T-helper 2 cell treated with Interferon-gamma antibody and Interleukin-4, amounts not matched to agents 5 μg/mL and 100 μg/mL, for 36 hours (primary cell): Measurements from ENCODE around the gene C1QTNF12.

Experiments used
- DNase-seq: peaks from one replicate; pipeline ENCODE4 v3.0.0; 2021; ENCODE audit warnings: low spot score
- H3K27ac Mint-ChIP-seq: one replicate; pipeline ENCODE4 v1.8.0; 2021; ENCODE audit warnings: mild to moderate bottlenecking, mixed read lengths
- H3K27me3 Mint-ChIP-seq: one replicate; pipeline ENCODE4 v1.8.0; 2021; ENCODE audit warnings: low read depth, mixed read lengths
- H3K36me3 Mint-ChIP-seq: one replicate; pipeline ENCODE4 v1.8.0; 2021; ENCODE audit warnings: low read depth, mixed read lengths
- H3K4me1 Mint-ChIP-seq: one replicate; pipeline ENCODE4 v1.8.0; 2021; ENCODE audit warnings: low read depth, mixed read lengths
- H3K4me3 Mint-ChIP-seq: one replicate; pipeline ENCODE4 v1.8.0; 2022; ENCODE audit warnings: mild to moderate bottlenecking, moderate library complexity, mixed read lengths
- H3K9me3 Mint-ChIP-seq: one replicate; pipeline ENCODE4 v1.8.0; 2021; ENCODE audit warnings: mixed read lengths

Gene C1QTNF12

DNA sequence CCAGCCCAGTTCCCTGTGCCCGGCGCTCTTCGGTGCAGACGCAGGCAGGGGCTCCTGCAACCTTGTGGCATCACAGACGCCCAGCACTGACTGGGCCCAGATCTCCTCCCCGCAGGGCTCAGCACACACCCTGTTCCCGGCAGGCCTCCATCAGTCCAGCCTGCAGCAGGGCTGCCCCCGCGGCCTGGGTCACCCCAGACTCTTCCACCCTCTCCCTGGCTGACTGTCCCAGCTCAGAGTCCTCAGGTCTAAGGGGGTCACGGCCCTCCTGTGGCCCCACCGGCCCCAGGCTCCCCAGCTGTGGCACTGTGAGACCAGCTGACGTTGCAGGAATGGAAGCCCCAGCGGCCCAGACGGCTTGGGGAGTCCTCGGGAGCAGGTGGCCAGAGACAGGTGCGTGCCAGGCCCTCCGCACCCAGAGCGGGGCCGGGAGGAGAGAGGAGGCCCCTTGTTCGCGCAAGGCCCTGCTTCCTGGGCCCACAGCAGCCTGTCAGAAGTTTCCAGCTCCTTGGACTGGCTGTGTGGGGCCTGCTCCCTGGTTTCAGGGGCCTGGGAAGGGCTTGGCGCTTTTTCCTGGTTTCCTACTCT lies 10.3 kb downstream of the C1QTNF12 start:
- no peaks in the 10 kb centered on the region for H3K27me3 Mint-ChIP-seq
- no peaks in the 10 kb centered on the region for H3K9me3 Mint-ChIP-seq
- no peak for DNase-seq
- no peak overlapping the region for H3K4me3 Mint-ChIP-seq
- H3K36me3 Mint-ChIP-seq = peaks cover 14% of the 10 kb centered on the region
- no peak overlapping the region for H3K27ac Mint-ChIP-seq
- peaks cover 3% of the 10 kb centered on the region for H3K4me1 Mint-ChIP-seq

DNA sequence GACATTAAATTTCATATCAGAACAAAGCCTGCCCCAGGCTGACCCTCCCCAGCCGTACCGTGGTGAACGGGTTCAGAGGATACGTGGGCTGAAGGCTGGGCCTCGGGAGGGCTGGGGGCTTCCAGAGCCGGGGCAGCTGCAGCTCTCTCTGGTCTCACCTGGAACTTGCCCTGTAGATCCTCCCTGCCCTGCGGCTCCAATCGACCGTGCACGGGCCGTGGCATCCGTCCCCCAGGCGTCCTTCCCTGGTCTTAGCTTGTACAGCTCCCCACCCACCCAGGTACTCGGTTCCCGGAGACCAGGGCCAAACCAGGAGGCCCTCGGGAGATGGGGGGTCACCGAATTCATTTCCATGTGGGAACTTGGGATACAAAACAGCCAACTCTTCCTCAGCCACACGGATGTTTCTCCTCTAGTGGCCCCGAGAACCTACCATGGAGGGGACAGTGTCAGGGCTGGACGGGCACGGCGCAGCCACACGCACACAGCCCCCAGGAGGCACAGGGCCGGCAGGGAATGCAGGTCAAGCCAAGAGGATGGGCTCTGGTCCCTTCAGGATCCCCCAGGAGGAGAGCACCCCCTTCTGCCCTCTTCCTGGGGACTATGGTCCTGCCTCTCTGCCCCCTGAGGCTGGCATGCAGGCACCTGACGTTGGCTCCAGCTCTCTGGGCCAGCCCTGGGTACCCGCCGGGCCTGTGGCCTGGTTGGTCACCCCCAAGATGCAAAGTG lies 11.3 kb downstream of the C1QTNF12 start:
- Mint-ChIP-seq H3K36me3 (peaks cover 21% of the 10 kb centered on the region), H3K4me1 (peaks cover 7% of the 10 kb centered on the region), H3K27me3 (no peaks in the 10 kb centered on the region), H3K27ac (no peak overlapping the region), H3K9me3 (no peaks in the 10 kb centered on the region), H3K4me3 (no peak overlapping the region)
- no peak for DNase-seq

DNA sequence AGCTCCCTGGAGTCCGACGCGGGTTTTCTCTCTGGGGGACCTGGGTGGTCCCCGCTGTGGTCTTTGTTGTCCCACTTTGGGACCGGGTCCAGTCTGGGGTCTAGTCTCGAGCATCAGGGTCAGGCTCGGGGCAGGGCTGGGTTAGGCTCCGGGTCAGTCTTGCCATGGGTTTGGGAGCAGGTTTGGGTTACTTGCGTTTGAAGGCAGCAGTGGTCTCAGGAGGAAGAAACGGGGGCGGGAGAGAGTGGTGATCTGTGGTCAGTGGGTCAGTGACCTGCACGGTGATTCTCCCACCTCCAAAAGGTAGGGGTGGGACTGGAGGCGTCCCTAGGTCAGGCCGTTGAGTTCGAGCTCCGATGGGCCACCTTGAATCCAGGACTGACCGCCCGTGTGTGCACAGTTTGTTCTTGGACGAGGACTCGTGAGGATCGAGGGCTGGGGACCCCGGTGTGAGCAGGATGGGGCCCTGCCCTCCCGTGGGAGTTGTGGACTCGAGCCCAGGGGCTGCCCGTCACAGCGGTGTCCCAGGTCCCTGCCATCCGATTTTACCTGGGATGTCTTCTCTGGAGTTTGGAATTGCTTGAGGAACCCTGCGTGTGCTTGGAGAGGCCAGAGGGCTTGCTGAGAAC lies 12.2 kb downstream of the C1QTNF12 start:
- Mint-ChIP-seq H3K4me1 (peaks cover 12% of the 10 kb centered on the region), H3K27ac (peak overlapping the region; percentile 15), H3K9me3 (no peaks in the 10 kb centered on the region), H3K4me3 (peak overlapping the region; percentile 86), H3K36me3 (peaks cover 27% of the 10 kb centered on the region), H3K27me3 (no peaks in the 10 kb centered on the region)
- no peak for DNase-seq

DNA sequence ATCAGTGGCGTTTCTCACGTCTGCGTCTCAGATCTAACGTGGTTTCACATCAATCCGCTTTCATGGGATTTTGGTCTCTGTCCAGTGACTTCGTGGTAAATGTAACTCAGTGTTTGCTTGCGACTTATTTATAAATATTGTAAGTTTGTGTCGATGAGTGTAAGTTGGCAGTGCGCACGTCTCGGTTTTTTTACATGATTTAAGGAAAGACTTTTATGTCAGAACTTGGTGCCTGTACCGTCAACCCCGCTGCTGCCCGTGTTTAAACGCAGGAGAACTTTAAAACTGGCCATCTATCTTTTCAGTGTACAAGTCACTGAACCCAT lies 13.0 kb downstream of the C1QTNF12 start:
- no peaks in the 10 kb centered on the region for H3K27me3 Mint-ChIP-seq
- peak overlapping the region; percentile 85 for H3K27ac Mint-ChIP-seq
- no peaks in the 10 kb centered on the region for H3K9me3 Mint-ChIP-seq
- peaks cover 12% of the 10 kb centered on the region for H3K4me1 Mint-ChIP-seq
- H3K36me3 Mint-ChIP-seq = peaks cover 31% of the 10 kb centered on the region
- no peak for DNase-seq
- H3K4me3 Mint-ChIP-seq = peak overlapping the region; percentile 86

DNA sequence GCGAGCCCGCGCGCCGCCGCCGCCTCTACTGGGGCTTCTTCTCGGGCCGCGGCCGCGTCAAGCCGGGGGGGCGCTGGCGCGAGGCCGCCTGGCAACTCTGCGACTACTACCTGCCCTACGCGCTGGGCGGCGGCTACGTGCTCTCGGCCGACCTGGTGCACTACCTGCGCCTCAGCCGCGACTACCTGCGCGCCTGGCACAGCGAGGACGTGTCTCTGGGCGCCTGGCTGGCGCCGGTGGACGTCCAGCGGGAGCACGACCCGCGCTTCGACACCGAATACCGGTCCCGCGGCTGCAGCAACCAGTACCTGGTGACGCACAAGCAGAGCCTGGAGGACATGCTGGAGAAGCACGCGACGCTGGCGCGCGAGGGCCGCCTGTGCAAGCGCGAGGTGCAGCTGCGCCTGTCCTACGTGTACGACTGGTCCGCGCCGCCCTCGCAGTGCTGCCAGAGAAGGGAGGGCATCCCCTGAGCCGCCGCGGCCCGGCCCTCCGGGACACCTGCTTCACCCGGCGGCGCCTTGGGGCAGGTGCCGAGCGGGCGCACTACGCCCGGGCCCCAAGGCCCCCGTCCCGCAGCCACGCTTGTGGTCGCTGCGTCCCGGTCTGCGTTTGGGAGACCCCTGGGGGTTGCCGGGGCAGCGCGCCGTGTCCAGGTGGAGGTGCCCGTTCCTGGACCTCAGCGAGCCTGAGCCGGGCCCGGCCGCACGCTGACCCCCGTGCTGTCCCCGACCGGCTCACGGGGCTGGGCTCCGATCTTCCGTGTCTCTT lies 13.5 kb downstream of the C1QTNF12 start:
- H3K27me3 Mint-ChIP-seq = no peaks in the 10 kb centered on the region

DNA sequence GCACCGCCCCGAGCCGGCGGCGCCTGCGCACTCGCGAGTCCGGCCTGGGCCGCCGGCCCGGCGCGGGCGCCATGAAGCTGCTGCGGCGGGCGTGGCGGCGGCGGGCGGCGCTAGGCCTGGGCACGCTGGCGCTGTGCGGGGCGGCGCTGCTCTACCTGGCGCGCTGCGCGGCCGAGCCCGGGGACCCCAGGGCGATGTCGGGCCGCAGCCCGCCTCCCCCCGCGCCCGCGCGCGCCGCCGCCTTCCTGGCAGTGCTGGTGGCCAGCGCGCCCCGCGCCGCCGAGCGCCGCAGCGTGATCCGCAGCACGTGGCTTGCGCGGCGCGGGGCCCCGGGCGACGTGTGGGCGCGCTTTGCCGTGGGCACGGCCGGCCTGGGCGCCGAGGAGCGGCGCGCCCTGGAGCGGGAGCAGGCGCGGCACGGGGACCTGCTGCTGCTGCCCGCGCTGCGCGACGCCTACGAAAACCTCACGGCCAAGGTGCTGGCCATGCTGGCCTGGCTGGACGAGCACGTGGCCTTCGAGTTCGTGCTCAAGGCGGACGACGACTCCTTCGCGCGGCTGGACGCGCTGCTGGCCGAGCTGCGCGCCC lies 14.2 kb downstream of the C1QTNF12 start, which contains the start of gene B3GALT6:
B3GALT6 (plus strand) TSS at position 30 of the 588 bp plus-strand sequence; CDS start at position 72, 42 bp downstream.
- no peak for DNase-seq
- Mint-ChIP-seq H3K27ac (peak within 1 kb of the TSS; percentile 86), H3K9me3 (no peaks in the 10 kb centered on the region), H3K4me3 (peak within 1 kb of the TSS; percentile 96), H3K4me1 (peaks cover 12% of the 10 kb centered on the region), H3K36me3 (peaks cover 31% of the 10 kb centered on the region), H3K27me3 (no peaks in the 10 kb centered on the region)

More for the DNA sequence above, 13.5 kb downstream of the C1QTNF12 start:
- Mint-ChIP-seq H3K27ac (peak overlapping the region; percentile 85), H3K4me3 (peak overlapping the region; percentile 86), H3K36me3 (peaks cover 31% of the 10 kb centered on the region), H3K4me1 (peaks cover 12% of the 10 kb centered on the region), H3K9me3 (no peaks in the 10 kb centered on the region)
- no peak for DNase-seq

DNA sequence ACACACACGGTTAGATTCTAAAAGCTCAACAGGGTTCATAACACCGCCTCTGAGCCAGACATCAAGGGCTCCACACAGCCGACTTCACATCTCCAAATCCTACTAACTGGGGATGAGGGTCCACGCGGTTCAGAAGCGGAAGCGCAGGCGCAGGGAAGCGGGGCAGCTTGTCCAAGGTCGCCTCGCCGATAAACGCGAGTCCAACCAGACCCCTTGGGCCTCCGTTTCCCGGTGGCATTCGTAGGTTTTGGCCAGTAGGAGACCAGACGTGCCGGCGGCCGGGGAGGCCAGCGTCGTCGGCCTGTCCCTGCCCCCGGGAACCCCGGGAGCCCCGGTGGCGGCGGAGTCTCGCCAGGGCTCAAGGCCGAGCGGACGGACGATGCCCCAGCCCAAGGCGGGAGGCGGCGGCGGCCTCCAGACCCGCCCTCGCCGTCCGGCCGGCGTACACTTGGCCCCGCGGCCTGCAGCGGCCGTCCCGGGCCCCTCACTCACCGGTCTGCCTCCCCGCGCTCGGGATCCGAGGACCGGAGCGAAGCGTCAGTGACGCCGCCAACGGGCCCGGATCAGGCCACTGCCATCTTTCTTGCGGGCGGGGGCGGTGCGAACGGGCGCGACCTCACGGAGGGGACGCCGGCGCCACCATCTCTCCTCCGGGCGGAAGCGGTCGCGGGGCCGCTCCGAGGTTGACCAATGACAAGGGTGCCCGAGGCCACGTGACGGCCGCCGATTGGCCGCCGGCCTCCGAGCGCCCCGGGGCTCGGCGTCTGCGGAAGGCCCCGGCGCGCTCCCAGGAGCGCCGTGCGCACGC lies 14.9 kb downstream of the C1QTNF12 start, which contains the start of gene SDF4:
SDF4 (minus strand) TSS at position 602 of the 808 bp plus-strand sequence. CDS start 3,229 bp downstream, outside the sequence.
- no peaks in the 10 kb centered on the region for H3K9me3 Mint-ChIP-seq
- peak within 1 kb of the TSS; percentile 86 for H3K27ac Mint-ChIP-seq
- DNase-seq = peak; percentile 98
- no peaks in the 10 kb centered on the region for H3K27me3 Mint-ChIP-seq
- peaks cover 31% of the 10 kb centered on the region for H3K36me3 Mint-ChIP-seq
- H3K4me1 Mint-ChIP-seq = peaks cover 12% of the 10 kb centered on the region
- H3K4me3 Mint-ChIP-seq = peak within 1 kb of the TSS; percentile 96

DNA sequence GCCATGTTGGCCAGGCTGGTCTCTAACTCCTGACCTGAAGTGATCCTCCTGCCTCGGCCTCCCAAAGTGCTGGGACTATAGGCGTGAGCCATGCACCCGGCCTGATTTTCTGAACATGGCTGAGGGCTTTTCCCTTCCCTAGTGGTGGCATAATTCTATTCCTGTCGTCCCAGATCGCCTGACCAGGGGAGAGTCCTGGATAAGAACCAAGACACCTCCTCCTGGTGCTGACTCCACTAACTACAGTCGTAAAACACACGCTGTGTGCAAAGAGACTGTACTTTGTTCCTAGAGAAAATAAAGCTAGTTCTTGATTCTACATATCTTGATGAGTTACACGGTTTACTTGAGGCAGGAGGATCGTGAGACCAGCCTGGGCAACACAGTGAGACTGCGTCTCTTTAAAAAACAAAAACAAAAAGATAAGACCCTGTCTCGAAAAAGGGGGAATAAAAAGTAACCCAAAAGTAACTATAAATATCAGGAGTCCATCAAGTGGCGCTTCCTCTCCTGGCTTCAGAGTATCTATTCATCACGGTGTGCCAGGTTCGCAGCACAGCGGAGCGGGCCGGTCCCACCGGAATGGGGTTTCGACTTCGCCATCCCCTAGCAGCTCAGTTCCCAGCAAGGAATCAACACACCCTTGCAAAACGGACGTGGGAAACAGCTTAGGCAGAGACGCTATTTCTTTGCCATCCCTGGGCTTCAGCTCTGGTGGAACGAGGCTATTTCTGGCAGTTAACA lies 15.7 kb downstream of the C1QTNF12 start:
- Mint-ChIP-seq H3K4me3 (peak overlapping the region; percentile 96), H3K36me3 (peaks cover 36% of the 10 kb centered on the region), H3K27ac (peak overlapping the region; percentile 86), H3K9me3 (no peaks in the 10 kb centered on the region), H3K27me3 (no peaks in the 10 kb centered on the region), H3K4me1 (peaks cover 12% of the 10 kb centered on the region)
- no peak for DNase-seq

DNA sequence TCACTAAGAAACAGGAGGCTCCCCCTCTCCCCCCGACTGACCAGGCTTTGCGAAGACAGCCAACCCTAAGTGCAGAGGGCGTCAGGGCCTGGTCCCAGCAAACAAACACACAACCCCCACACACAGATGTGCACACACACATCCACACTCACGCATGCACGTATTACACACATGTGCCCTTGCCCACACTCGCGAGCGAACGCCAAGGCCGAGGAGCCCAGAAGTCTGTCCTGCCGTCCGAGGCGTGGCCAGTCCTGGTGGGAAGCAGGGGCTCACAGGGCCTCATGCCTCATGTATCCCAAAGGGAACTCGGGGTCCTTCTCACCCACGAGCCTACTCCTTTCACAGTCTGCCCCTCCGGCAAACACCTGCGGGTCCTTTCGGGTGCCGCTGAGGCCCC lies 16.8 kb downstream of the C1QTNF12 start:
- Mint-ChIP-seq H3K27ac (no peak overlapping the region), H3K4me3 (peak overlapping the region; percentile 64), H3K36me3 (peaks cover 42% of the 10 kb centered on the region), H3K4me1 (peaks cover 12% of the 10 kb centered on the region), H3K9me3 (no peaks in the 10 kb centered on the region), H3K27me3 (no peaks in the 10 kb centered on the region)
- DNase-seq = no peak

DNA sequence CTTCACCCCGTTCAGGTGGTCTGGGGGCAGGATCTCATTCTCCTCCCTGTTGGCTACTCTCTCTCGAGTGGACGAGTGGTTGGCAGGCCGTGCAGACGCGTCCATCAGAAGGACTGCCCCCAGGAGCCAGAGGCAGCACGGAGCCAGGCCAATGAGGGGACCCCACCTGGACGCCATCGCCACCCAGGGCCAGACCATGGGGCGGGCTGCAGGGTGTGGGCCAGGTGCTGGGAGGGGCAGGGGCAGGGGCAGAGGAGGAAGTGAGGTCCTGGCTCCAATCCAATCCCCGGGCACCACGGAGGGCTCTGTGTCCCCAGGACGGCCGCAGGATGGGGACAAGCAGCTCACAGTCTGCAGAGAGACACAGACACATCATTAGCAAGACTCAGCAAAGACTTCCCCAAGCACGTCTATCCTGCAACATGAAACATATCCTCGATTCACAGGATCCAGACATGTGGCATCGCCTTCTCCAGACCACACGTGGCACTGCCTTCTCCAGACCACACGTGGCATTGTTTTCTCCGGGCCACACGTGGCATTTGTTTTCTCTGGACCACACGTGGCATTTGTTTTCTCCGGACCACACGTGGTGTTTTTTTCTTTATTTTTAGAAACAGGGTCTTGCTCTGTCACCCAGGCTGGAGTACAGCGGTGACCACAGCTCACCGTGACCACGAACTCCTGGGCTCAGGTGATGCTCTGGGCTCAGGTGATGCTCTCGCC lies 17.8 kb downstream of the C1QTNF12 start:
- DNase-seq = no peak
- H3K27me3 Mint-ChIP-seq = no peaks in the 10 kb centered on the region
- H3K27ac Mint-ChIP-seq = no peak overlapping the region
- H3K4me3 Mint-ChIP-seq = no peak overlapping the region
- H3K4me1 Mint-ChIP-seq = peaks cover 12% of the 10 kb centered on the region
- no peaks in the 10 kb centered on the region for H3K9me3 Mint-ChIP-seq
- H3K36me3 Mint-ChIP-seq = peaks cover 39% of the 10 kb centered on the region

DNA sequence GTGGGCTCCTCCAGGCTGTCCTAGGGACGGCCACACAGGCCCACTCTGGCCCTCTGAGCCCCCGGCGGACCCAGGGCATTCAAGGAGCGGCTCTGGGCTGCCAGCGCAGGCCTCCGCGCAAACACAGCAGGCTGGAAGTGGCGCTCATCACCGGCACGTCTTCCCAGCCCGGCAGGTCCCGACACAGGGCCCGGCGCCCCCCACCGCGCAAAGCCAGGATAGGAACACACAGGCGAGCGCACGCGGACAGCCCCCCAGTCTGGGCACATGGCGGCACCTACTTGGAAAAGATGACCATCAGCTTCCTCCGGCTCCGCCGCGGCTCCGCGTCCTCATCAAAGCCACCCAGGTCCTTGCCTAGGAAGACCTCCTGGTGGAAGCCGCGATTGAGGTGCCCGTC lies 18.3 kb downstream of the C1QTNF12 start:
- H3K36me3 Mint-ChIP-seq = peaks cover 38% of the 10 kb centered on the region
- H3K27ac Mint-ChIP-seq = no peak overlapping the region
- DNase-seq = no peak
- no peaks in the 10 kb centered on the region for H3K9me3 Mint-ChIP-seq
- no peak overlapping the region for H3K4me3 Mint-ChIP-seq
- H3K27me3 Mint-ChIP-seq = no peaks in the 10 kb centered on the region
- peaks cover 9% of the 10 kb centered on the region for H3K4me1 Mint-ChIP-seq

DNA sequence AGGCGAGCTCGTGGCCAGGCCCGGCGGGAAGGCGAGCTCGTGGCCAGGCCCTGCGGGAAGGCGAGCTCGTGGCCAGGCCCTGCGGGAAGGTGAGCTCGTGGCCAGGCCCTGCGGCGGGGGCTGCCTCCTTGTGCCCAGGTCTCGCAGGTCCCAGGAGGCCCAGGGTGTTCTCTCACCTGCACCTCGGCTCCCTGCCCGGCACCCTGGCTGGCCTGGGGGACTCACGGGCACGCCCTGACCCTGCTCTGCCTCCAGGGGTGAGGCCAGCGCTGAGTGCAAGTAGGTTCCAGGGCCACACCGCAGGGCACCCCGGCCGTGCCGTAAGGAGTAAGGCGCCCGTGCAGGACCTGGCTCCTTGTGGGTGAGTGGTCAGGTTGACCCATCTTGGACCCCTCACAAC lies 19.1 kb downstream of the C1QTNF12 start:
- no peak for DNase-seq
- H3K9me3 Mint-ChIP-seq = no peaks in the 10 kb centered on the region
- H3K27me3 Mint-ChIP-seq = no peaks in the 10 kb centered on the region
- H3K27ac Mint-ChIP-seq = no peak overlapping the region
- no peak overlapping the region for H3K4me3 Mint-ChIP-seq
- H3K36me3 Mint-ChIP-seq = peaks cover 46% of the 10 kb centered on the region
- H3K4me1 Mint-ChIP-seq = peaks cover 9% of the 10 kb centered on the region
